Measurements from ENCODE around the gene DHX32. TPM values are rescaled to one million over a fixed set of nuclear protein-coding genes. Genes with fewer than 3 reads are reported as not detected.

The DHX32 gene, protein sequence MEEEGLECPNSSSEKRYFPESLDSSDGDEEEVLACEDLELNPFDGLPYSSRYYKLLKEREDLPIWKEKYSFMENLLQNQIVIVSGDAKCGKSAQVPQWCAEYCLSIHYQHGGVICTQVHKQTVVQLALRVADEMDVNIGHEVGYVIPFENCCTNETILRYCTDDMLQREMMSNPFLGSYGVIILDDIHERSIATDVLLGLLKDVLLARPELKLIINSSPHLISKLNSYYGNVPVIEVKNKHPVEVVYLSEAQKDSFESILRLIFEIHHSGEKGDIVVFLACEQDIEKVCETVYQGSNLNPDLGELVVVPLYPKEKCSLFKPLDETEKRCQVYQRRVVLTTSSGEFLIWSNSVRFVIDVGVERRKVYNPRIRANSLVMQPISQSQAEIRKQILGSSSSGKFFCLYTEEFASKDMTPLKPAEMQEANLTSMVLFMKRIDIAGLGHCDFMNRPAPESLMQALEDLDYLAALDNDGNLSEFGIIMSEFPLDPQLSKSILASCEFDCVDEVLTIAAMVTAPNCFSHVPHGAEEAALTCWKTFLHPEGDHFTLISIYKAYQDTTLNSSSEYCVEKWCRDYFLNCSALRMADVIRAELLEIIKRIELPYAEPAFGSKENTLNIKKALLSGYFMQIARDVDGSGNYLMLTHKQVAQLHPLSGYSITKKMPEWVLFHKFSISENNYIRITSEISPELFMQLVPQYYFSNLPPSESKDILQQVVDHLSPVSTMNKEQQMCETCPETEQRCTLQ
- total RNA-seq (2022; extraction: Qiagen RNA extraction): 27.2 to 37.6 TPM (median 35.6 TPM) in 5 replicates

GRCh38 chr10:125881192-125881591 is at the start of gene DHX32:
Gene DHX32 (minus strand): TSS chr10:125881292. CDS start chr10:125880824, 468 bp downstream.

DNA sequence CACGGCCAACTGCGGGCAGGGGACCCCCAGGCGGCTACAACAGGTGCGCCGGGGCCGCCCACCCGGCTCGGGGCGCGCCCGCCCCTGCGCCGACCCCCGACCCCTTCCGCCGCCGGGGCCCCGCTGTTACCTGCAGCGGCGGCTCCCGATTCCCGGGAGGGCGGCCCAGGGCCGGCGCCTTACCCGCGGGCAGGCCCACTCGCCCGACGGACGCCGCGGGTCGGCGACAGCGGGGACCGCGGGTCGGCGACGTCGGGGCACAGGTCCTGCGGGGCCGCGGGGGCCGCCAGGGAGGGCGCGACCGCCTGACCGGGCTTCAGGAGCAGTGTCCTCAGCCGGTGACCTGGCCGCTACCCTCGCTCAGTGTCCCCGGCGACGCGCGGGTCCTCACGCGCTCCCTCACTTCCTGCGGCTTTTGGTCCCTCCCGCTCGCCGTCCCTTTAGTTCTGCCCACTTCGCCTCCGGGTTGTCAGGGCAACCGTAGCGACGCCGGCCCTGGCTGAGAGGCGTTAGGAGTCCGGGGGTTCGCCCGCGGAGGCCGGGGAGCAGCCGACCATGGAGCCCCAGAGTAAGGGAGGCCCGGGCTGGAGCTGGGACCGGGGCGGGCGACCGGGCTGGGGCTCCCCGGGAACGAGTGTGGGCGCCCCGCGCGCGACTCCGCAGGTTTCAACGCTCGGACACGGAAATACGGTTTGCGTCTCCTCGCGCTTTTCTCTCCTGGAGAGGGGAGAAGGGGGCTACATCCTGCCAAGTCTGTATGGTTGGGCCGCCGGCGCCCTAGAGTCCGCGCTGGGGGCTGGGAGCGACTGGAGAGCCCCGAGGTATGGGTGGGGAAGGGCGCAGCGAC is 15.2 kb upstream of the DHX32 start, which contains the start of gene FANK1:
FANK1 (plus strand) TSS at position 477 of the 847 bp plus-strand sequence; CDS start at position 556, 79 bp downstream.

GRCh38 chr10:125822878-125823662 is 58.0 kb downstream of the DHX32 start, which contains the start of the genes BCCIP and UROS:
Gene BCCIP (plus strand): TSS chr10:125823546. CDS start chr10:125823558, 12 bp downstream.
Gene UROS (minus strand): TSS chr10:125823258. CDS start chr10:125816499, 6,759 bp downstream.

Other genes starting within 250 kb of the DHX32 start
- gene TEX36, start 198.1 kb downstream of the DHX32 start, total RNA-seq (2022; extraction: Qiagen RNA extraction): not detected in 5 replicates
- 14.3 to 15.5 TPM (median 15.1 TPM) in 5 replicates for gene EDRF1, start 161.6 kb downstream of the DHX32 start, total RNA-seq (2022; extraction: Qiagen RNA extraction)
- 0.05 TPM in 1 of 5 replicates, not detected in the others for gene MMP21, start 105.5 kb downstream of the DHX32 start, total RNA-seq (2022; extraction: Qiagen RNA extraction)
- gene UROS, start 58.0 kb downstream of the DHX32 start, total RNA-seq (2022; extraction: Qiagen RNA extraction): 55.6 to 61.8 TPM (median 60.6 TPM) in 5 replicates
- 93.6 to 124 TPM (median 105 TPM) in 5 replicates for gene BCCIP, start 57.7 kb downstream of the DHX32 start, total RNA-seq (2022; extraction: Qiagen RNA extraction)
- 2.3 to 2.8 TPM (median 2.4 TPM) in 5 replicates for gene FANK1, start 15.3 kb upstream of the DHX32 start, total RNA-seq (2022; extraction: Qiagen RNA extraction)